Activated CD4-positive, alpha-beta T cell treated with anti-CD3 and anti-CD28 coated beads, Interleukin-2, amount 50 U/mL, for 24 hours (primary cell): ENCODE measurements around the gene OR8H3.
"Not testable (repeated sequence)": the region's sequence is repeated elsewhere in the genome, so short reads cannot be mapped to it uniquely, and the experiment has no call there.

Experiments
- DNase-seq, 2 donors: peaks; one replicate each; pipeline ENCODE4 v3.0.0-alpha.2; 2020; ENCODE audit warnings: low read depth in 1 of 2, low spot score in 1 of 2

OR8H3 gene, protein sequence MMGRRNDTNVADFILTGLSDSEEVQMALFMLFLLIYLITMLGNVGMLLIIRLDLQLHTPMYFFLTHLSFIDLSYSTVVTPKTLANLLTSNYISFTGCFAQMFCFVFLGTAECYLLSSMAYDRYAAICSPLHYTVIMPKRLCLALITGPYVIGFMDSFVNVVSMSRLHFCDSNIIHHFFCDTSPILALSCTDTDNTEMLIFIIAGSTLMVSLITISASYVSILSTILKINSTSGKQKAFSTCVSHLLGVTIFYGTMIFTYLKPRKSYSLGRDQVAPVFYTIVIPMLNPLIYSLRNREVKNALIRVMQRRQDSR

DNA sequence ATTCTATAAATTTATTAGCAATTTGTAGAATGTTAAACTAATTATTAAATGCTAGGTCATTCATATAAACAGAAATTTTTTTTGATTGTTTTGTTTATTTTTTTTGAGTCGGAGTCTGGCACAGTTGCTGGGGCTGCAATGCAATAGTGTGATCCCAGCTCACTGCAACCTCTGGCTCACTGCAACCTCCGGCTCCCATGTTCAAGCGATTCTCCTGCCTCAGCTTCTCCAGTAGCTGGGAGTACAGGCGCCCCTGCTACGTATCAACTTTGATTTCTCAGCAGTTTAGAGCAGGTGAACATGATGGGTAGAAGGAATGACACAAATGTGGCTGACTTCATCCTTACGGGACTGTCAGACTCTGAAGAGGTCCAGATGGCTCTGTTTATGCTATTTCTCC is at the start of gene OR8H3:
Gene OR8H3 (plus strand): TSS at position 301 of the 400 bp plus-strand sequence. CDS start 0 bp downstream, at position 301.
- DNase-seq, result no peak

DNA sequence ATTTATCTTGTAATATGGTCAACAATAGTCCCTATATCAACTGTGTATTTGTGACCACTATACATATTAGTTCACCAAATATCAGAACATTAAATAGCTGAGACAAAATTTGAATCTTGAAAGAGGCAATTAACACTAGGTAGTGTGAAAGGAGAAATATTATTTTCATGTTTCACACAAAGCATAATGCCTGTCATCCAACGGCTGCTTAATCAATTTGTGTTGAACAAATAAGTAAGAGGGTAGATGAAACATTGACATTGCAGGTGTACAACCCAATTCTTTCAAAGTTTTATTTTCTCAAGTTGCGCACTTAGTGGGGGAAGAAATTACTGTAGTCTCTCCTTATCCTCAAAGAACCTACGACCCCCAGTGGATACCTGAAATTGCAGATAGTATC is 32.5 kb upstream of the OR8H3 start:
- DNase-seq, result no peak

DNA sequence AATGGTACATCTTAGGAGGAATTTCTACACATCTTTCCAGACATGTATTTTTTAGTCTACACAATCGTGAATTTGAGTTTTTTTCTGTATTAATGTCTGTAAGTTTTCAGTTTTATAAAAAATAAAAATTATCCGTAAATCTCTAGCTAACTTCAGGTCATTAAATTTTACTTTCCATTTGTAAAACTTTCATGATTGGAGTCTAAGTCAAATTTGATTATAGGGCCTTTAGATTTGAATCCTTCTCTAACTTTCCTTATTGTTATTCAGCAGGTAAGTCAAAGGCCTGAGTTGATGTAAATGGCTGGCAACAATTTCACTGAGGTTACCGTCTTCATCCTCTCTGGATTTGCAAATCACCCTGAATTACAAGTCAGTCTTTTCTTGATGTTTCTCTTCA is 29.2 kb upstream of the OR8H3 start, which contains the start of gene OR8I2:
Gene OR8I2 (plus strand): TSS at position 301 of the 400 bp plus-strand sequence. CDS start 0 bp downstream, at position 301.
- no peak for DNase-seq

DNA sequence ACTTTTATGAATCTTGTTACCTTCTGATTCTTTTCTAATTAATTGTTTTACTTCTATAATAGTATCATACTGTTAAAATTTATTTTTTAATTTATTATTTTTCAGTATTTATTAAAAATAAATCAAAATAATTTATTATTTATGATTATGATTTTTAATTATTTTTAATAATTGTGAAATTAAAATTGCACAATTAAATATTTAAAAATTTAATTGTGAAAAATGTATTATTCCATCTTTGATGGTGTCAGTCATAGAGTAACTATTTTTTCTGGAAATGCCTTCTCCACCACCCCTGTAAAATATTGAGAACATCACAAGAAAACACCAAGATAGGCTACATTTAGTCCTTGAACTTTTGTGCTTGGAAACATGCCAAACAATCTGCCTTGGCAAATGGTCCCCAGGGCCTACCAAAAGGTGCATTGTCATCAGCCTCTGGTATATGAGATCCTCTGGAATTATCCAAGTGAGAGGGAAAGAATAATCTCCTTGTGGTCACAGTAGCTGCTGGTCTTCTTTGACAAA is 18.9 kb upstream of the OR8H3 start, which contains the start of gene OR8H2:
Gene OR8H2 (plus strand): TSS at position 478 of the 528 bp plus-strand sequence. CDS start 1,356 bp downstream, outside the sequence.
- no peak for DNase-seq

DNA sequence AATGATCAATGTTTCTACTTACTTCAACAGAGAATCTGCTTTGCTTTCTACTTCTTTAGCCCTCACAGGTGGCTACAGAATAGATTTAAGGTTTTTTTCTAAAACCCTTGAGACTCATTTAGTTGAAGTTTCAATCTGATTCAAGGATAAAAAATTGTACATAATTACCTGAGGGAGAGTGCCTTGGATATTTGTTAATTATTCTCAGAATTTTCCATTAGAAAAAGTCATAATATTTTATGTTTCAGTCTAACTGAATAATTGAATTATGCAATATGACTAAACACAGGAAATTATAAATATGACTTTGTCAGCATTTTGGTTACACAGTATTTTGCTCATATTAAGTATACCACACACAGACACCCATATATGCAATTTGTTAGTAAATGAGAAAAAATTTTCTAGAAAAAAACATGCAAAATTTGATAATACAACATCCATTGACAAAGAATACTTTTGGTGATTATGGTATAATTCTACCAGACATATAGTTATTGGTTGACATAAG is 18.0 kb downstream of the OR8H3 start, which contains the start of gene OR8J3:
Gene OR8J3 (minus strand): TSS at position 51 of the 511 bp plus-strand sequence. CDS start 2,483 bp downstream, outside the sequence.
- no peak for DNase-seq

DNA sequence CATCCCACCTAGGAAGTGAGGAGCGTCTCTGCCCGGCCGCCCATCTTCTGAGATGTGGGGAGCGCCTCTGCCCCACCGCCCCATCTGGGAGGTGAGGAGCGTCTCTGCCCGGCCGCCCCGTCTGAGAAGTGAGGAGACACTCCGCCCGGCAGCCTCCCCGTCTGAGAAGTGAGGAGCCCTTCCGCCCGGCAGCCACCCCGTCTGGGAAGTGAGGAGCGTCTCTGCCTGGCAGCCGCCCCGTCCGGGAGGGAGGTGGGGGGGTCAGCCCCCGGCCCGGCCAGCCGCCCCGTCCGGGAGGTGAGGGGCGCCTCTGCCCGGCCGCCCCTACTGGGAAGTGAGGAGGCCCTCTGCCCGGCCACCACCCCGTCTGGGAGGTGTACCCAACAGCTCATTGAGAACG is 21.5 kb downstream of the OR8H3 start:
- not testable (repeated sequence) for DNase-seq

DNA sequence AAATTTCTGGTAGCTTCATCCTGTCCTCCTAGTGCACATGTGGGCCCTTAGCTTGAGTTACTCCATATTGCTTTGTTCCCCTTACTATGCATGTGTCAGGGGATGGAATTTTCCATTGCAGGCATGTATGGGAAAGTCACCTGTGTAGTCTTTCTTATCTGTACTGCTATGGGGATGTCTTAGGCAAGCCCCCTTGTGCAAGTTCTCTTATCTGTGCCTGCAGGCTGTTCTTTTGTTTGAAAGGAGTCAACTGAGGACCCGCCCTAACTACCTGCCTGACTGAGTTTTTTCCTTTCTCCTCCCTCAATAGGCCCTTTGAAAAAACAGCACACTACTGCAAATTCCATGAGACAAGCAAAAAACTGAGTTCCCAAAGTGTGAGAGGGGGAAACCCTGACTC is 29.2 kb downstream of the OR8H3 start:
- no peak for DNase-seq

DNA sequence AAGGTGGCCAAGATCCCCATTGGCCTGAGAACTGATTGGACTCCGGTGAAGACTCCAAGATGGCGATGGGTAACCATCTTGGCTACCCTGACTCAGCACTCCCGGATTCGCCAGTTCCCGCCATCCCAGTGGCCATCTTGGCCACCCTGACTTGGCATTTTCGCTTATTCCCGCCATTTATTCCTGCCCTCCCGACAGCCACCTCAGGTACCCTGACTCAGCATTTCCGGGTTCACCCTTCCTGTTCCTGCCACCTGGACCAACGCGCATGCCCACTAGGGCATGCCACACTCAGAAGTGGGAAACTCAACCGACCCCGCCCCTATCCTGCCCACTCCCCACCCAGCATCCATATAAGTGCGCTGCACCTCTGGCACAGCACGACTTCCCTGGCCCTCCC is 30.2 kb downstream of the OR8H3 start:
- no peak for DNase-seq

DNA sequence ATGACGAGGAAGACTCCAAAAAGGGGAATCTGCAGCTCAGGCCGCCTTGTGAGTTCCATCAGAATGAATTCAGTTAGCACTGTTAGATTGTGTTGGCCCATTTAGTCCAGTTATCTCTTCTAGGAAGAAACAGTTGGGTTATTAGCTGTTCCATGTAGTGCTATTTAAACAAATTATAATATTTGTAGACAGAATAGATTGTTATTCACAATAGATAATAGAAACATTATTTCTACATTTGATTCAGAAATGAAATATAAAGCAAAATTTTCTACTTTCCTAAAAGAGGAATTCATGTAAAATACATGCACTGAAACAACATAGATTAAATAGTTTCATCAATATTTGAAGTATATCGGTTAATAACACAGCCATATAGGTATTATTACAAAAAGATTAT is 38.0 kb downstream of the OR8H3 start, which contains the start of gene OR8K5:
Gene OR8K5 (minus strand): TSS at position 101 of the 400 bp plus-strand sequence. CDS start 0 bp downstream, at position 101.
- DNase-seq, result no peak

DNA sequence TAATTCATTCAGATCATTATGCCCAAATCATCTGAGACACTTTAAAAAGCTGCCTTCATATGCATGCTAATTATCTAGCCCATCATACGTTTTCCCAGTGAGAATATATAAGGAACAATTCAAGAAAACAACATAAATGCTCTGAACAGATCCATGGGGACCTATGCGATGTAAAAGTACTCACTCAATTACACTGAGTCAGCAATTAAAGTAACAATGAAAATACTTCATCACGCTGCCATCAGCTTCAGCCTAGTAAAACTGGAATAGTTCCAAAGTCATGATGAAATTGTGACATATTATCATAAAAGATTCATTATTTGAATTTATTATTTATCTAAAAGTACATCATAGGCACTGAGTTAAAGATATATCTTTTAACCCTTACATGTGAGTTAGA is 41.6 kb downstream of the OR8H3 start:
- no peak for DNase-seq

DNA sequence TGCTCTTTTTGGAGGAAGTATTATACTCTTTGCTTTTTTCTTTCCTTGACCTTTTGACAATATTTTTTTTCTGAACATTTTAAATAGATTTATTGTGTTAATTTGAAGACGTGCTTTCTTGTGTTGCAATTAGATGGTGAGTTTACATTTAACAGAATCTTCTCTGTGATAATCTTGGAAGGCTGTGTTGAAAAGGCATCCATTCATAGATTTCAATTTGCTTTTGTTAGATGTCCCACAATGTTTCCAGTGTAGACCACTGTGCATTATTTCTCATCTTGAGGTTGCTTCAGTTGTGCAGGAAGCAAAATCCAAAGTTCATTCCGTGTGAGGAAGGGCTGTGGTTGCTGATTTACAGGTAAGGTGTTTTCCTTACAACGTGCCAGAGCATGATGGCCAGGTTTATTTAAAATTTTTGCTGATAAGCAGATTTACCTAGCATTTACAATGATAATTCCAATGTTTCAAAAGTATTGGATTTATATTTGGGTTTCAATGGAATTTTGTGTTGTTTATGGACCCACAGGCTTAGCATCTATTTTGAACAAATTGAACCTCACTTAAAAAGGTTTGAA is 50.2 kb downstream of the OR8H3 start:
- no peak for DNase-seq
